Endothelial cell of umbilical vein (primary cell): ENCODE results near the gene CIAO3. TPM values are rescaled to one million over a fixed set of nuclear protein-coding genes. Genes with fewer than 3 reads are reported as not detected.

ENCODE experiments used
- BruUV-seq: library from RNA; stranded (reverse); fragments of 400-500 nt; replicated peaks from 2 replicates; lab custom pipeline; 2021; lab: Mats Ljungman, UMichigan
- CTCF ChIA-PET: fragments of 300-600, 350-600 bp; sonication (Branson Sonifier 250); formaldehyde crosslinking; loops from one replicate; lab custom pipeline; 2021; ENCODE audit warnings: antibody characterized with exemption, inconsistent platforms; lab: Charles Lee
- POLR2A ChIA-PET: fragments of 300-600, 350-600 bp; sonication (Branson Sonifier 250); formaldehyde crosslinking; loops from one replicate; lab custom pipeline; 2021; ENCODE audit warnings: antibody characterized with exemption, inconsistent platforms; lab: Charles Lee
- DNase-seq: peaks from one replicate; pipeline ENCODE4 v3.0.0-alpha.2; 2011; ENCODE audit warnings: low read depth, low spot score
- FAIRE-seq: peaks from 2 replicates; lab custom pipeline; 2011; peaks lifted over from hg19 to GRCh38; lab: Jason Lieb, UNC
- H2AFZ ChIP-seq: 2 replicates; pipeline ENCODE4 v1.6.0; 2012; ENCODE audit warnings: low read depth, low read length, control low read depth, inconsistent platforms
- H3K27ac ChIP-seq: 2 replicates; pipeline ENCODE4 v1.5.1; 2011; ENCODE audit warnings: low read depth, mild to moderate bottlenecking, control low read depth, low read length, moderate library complexity; ENCODE audit not compliant: insufficient read depth
- H3K27me3 ChIP-seq, 2 experiments: 2 replicates each; pipeline versions ENCODE4 v1.6.0 to v1.6.1; 2011; ENCODE audit warnings: low read length in 2 of 2, mixed read lengths in 1 of 2; ENCODE audit not compliant: control insufficient read depth in 2 of 2, insufficient read depth in 2 of 2
- H3K36me3 ChIP-seq, 2 experiments: 2 replicates in 1 of 2; 3 replicates in 1 of 2; pipeline ENCODE4 v1.5.1; 2011; ENCODE audit warnings: low read length in 2 of 2, mild to moderate bottlenecking in 1 of 2, moderate library complexity in 1 of 2; ENCODE audit not compliant: control insufficient read depth in 2 of 2, insufficient read depth in 2 of 2; ENCODE audit errors: extremely low read depth in 1 of 2
- H3K4me1 ChIP-seq: 3 replicates; pipeline ENCODE4 v1.5.1; 2011; ENCODE audit warnings: mild to moderate bottlenecking, low read length; ENCODE audit not compliant: control insufficient read depth, insufficient read depth; ENCODE audit errors: extremely low read depth
- H3K4me2 ChIP-seq: 2 replicates; pipeline ENCODE4 v1.6.1; 2011; ENCODE audit warnings: low read length, control low read depth, mixed read lengths; ENCODE audit not compliant: insufficient read depth
- H3K4me3 ChIP-seq, 3 experiments: fragments of 200-600 bp in 1 of 3; sonication (generic), shearing (Covaris generic) in 1 of 3; replicated peaks in 1 of 3; 2 replicates each; pipeline ENCODE4 v1.5.1; 2011 to 2016; ENCODE audit warnings: control low read depth in 3 of 3, low read length in 3 of 3, mild to moderate bottlenecking in 2 of 3, inconsistent platforms in 1 of 3, low read depth in 1 of 3, moderate library complexity in 1 of 3; ENCODE audit not compliant: insufficient read depth in 1 of 3
- H3K79me2 ChIP-seq: 2 replicates; pipeline ENCODE4 v1.6.0; 2012; ENCODE audit warnings: low read length, inconsistent platforms; ENCODE audit not compliant: control insufficient read depth, insufficient read depth
- H3K9ac ChIP-seq: replicated peaks from 2 replicates; pipeline ENCODE3; 2011; ENCODE audit warnings: low read length, control low read depth; ENCODE audit not compliant: insufficient read depth; ENCODE audit errors: extremely low read depth
- H3K9me1 ChIP-seq: replicated peaks from 3 replicates; pipeline ENCODE4 v1.6.0; 2011; ENCODE audit warnings: mild to moderate bottlenecking, low read length; ENCODE audit not compliant: control insufficient read depth, insufficient read depth; ENCODE audit errors: extremely low read depth
- H3K9me3 ChIP-seq: replicated peaks from 2 replicates; pipeline ENCODE4 v1.5.1; 2012; ENCODE audit warnings: low read length, inconsistent platforms; ENCODE audit not compliant: control insufficient read depth, insufficient read depth
- H4K20me1 ChIP-seq: replicated peaks from 2 replicates; pipeline ENCODE3; 2011; ENCODE audit warnings: mild to moderate bottlenecking, low read length; ENCODE audit not compliant: control insufficient read depth, insufficient read depth; ENCODE audit errors: extremely low read depth
- CTCF ChIP-seq, 2 donors: IDR thresholded peaks; 1 replicate in 1 of 2; 2 replicates in 1 of 2; pipeline ENCODE4 v1.5.1; 2011; ENCODE audit warnings: low read length in 2 of 2, mild to moderate bottlenecking in 2 of 2, moderate library complexity in 2 of 2, control low read depth in 1 of 2, inconsistent platforms in 1 of 2, low read depth in 1 of 2; ENCODE audit not compliant: insufficient read depth in 1 of 2; ENCODE audit errors: extremely low read depth in 1 of 2
- GATA2 ChIP-seq: IDR thresholded peaks from 2 replicates; pipeline ENCODE4 v1.7.0; 2011; ENCODE audit warnings: low read depth, mild to moderate bottlenecking, moderate library complexity, mixed read lengths, low read length; ENCODE audit not compliant: insufficient read length, insufficient read depth
- MAX ChIP-seq: IDR thresholded peaks from 2 replicates; pipeline ENCODE4 v1.6.1; 2011; ENCODE audit not compliant: insufficient read depth, insufficient read length
- dilution Hi-C: fragments of 300-500 bp; cut with MboI; formaldehyde crosslinking; loops from one replicate; pipeline ENCODE4 v1.15.0; 2019; ENCODE audit warnings: low sequenced_read_pairs; ENCODE audit not compliant: extremely low pct_ligation_motif_present
- intact Hi-C: fragments of 100-400 bp; cut with micrococcal nuclease; formaldehyde crosslinking; loops from one replicate; pipeline ENCODE4 v1.10.0; 2022
- polyA plus RNA-seq, 4 experiments: library from polyadenylated mRNA; depleted of rRNA in 3 of 4; stranded (reverse) in 3 of 4; unstranded in 1 of 4; fragments of >200 nt; gene quantifications; 2 replicates each; pipeline versions ENCODE4 v1.2.1 to v1.2.3, GENCODE V29; 2011 to 2012; ENCODE audit warnings: missing spikeins in 1 of 4
- total RNA-seq: library from RNA; stranded (reverse); gene quantifications from 2 replicates; pipeline ENCODE4 v1.2.3, GENCODE V29; 2021

Gene CIAO3
- total and polyA plus RNA-seq, 2 donors (not counting 3 experiments of a cell fraction or from before 2014, with no cell fraction given) = 23.1 to 33.8 TPM

- DNase-seq (peak; percentile 55), FAIRE-seq (peak; percentile 40)
- peak; percentile 89 to 99 for TF ChIP-seq CTCF (IDR thresholded peaks at IDR 0.05; ENCODE audit: extremely low read depth in 1 of 2, insufficient read depth in 1 of 2, low read depth in 1 of 2, low read length in 2 of 2)
- no peak for TF ChIP-seq MAX
- TF ChIP-seq GATA2 = no peak
- Histone ChIP-seq H3K4me2 (no peak overlapping the region), H4K20me1 (no peaks in the 10 kb centered on the region), H3K27ac (no peak overlapping the region), H3K36me3 (no peaks in the 10 kb centered on the region), H3K9me3 (no peaks in the 10 kb centered on the region), H3K79me2 (no peaks in the 10 kb centered on the region), H3K9ac (no peak overlapping the region), H3K9me1 (no peaks in the 10 kb centered on the region), H2AFZ (no peak overlapping the region), H3K4me3 (no peak overlapping the region), H3K27me3 (peaks cover 5 to 10% of the 10 kb centered on the region in 2 experiments), H3K4me1 (peaks cover 10% of the 10 kb centered on the region)
- ChIA-PET CTCF (interaction anchor here (0.8 to 3.0 kb wide), 15 partner anchors 9 to 345 kb away, joined by 3 to 67 read pairs (median 5); partner anchors contain the start of genes ANTKMT, CHTF18, HAGHL and RPUSD1), POLR2A (no interaction called here)
- dilution Hi-C loops (no loop called here), intact Hi-C loops (loop anchor here (1.0 to 2.0 kb wide), 3 partner anchors 30 to 343 kb away; no protein-coding TSS in a partner anchor)
- no TSS peak for BruUV-seq
These were observed 29.1 kb downstream of the CIAO3 start for GRCh38 chr16:711548-712320.
